Neural cell (in vitro differentiated cells): Measurements from ENCODE around the gene WDR44. TPM values are rescaled to one million over a fixed set of nuclear protein-coding genes. Genes with fewer than 3 reads are reported as not detected.

Source experiments
- H2AFZ ChIP-seq: fragments of 200-600, 300-800 bp; sonication (generic), shearing (Covaris generic); 2 replicates; pipeline ENCODE4 v1.6.0; 2014; ENCODE audit warnings: low read depth, mild to moderate bottlenecking, antibody characterized with exemption, low read length, moderate library complexity
- H3F3A ChIP-seq: fragments of 200-600 bp; shearing (Covaris generic); 2 replicates; pipeline ENCODE4 v1.6.1; 2016; ENCODE audit warnings: mild to moderate bottlenecking, moderate library complexity, mixed read lengths, antibody characterized with exemption, low read length; ENCODE audit not compliant: insufficient read depth, poor library complexity, severe bottlenecking
- H3K27ac ChIP-seq: fragments of 200-600, 300-800 bp; sonication (generic), shearing (Covaris generic); 2 replicates; pipeline ENCODE4 v1.5.1; 2014; ENCODE audit warnings: mild to moderate bottlenecking, low read length, moderate library complexity
- H3K27me3 ChIP-seq: fragments of 300-800, 200-600 bp; sonication (generic), shearing (Covaris generic); 2 replicates; pipeline ENCODE4 v1.6.0; 2014; ENCODE audit warnings: mild to moderate bottlenecking, low read depth, low read length, moderate library complexity; ENCODE audit not compliant: insufficient read depth
- H3K36me3 ChIP-seq: fragments of 300-800, 200-600 bp; sonication (generic), shearing (Covaris generic); 2 replicates; pipeline ENCODE4 v1.5.1; 2014; ENCODE audit warnings: mild to moderate bottlenecking, antibody characterized with exemption, low read length, moderate library complexity; ENCODE audit not compliant: insufficient read depth
- H3K4me2 ChIP-seq: fragments of 300-800, 200-600 bp; sonication (generic), shearing (Covaris generic); 2 replicates; pipeline ENCODE4 v1.6.0; 2014; ENCODE audit warnings: mild to moderate bottlenecking, low read length
- H3K4me3 ChIP-seq: fragments of 300-800, 200-600 bp; sonication (generic), shearing (Covaris generic); 2 replicates; pipeline ENCODE4 v1.5.1; 2014; ENCODE audit warnings: mild to moderate bottlenecking, low read length, moderate library complexity
- H3K79me2 ChIP-seq: fragments of 200-600 bp; shearing (Covaris generic); replicated peaks from 2 replicates; pipeline ENCODE4 v1.6.0; 2014; ENCODE audit warnings: mild to moderate bottlenecking, low read length, moderate library complexity; ENCODE audit not compliant: insufficient read depth
- H3K9ac ChIP-seq: fragments of 300-800, 200-600 bp; sonication (generic), shearing (Covaris generic); 2 replicates; pipeline ENCODE4 v1.6.1; 2016; ENCODE audit warnings: mild to moderate bottlenecking, low read length, mixed read lengths
- H3K9me2 ChIP-seq: fragments of 200-600 bp; shearing (Covaris generic); 2 replicates; pipeline ENCODE4 v1.6.1; 2016; ENCODE audit warnings: mild to moderate bottlenecking, low read length, mixed read lengths; ENCODE audit not compliant: insufficient read depth
- H3K9me3 ChIP-seq: fragments of 200-600, 300-800 bp; sonication (generic), shearing (Covaris generic); 2 replicates; pipeline ENCODE4 v1.6.1; 2016; ENCODE audit warnings: mild to moderate bottlenecking, mixed run types, low read length, moderate library complexity, mixed read lengths
- H4K20me1 ChIP-seq: fragments of 200-600 bp; shearing (Covaris generic); 2 replicates; pipeline ENCODE4 v1.6.1; 2016; ENCODE audit warnings: mild to moderate bottlenecking, mixed run types; ENCODE audit not compliant: insufficient read depth
- CTCF ChIP-seq: fragments of 450-650 bp; IDR thresholded peaks from 2 replicates; pipeline ENCODE4 v1.5.1; 2014; ENCODE audit warnings: antibody characterized with exemption, mild to moderate bottlenecking, moderate library complexity; ENCODE audit not compliant: poor library complexity, severe bottlenecking
- EP300 ChIP-seq: fragments of 450-650 bp; conservative IDR thresholded peaks from 2 replicates; pipeline ENCODE4 v1.6.1; 2014; ENCODE audit warnings: antibody characterized with exemption, mild to moderate bottlenecking, moderate library complexity; ENCODE audit not compliant: poor library complexity, severe bottlenecking
- EZH2 ChIP-seq: fragments of 200-600, 300-800 bp; shearing (Covaris generic), sonication (generic); IDR thresholded peaks from 2 replicates; pipeline ENCODE4 v1.6.1; 2014; ENCODE audit warnings: antibody characterized with exemption, low read length, borderline replicate concordance, mild to moderate bottlenecking; ENCODE audit not compliant: insufficient read depth, poor library complexity, severe bottlenecking
- MXI1 ChIP-seq: fragments of 450-650 bp; conservative IDR thresholded peaks from 2 replicates; pipeline ENCODE4 v1.6.1; 2014; ENCODE audit warnings: antibody characterized with exemption, mild to moderate bottlenecking; ENCODE audit not compliant: poor library complexity, severe bottlenecking
- POLR2AphosphoS5 ChIP-seq: IDR thresholded peaks from 2 replicates; pipeline ENCODE4 v1.6.1; 2012
- RAD21 ChIP-seq: fragments of 450-650 bp; conservative IDR thresholded peaks from 2 replicates; pipeline ENCODE4 v1.6.1; 2014; ENCODE audit warnings: antibody characterized with exemption, mild to moderate bottlenecking, moderate library complexity
- SMC3 ChIP-seq: fragments of 450-650 bp; conservative IDR thresholded peaks from 2 replicates; pipeline ENCODE4 v1.6.1; 2014; ENCODE audit warnings: antibody characterized with exemption, mild to moderate bottlenecking, moderate library complexity; ENCODE audit not compliant: poor library complexity
- TAF1 ChIP-seq: IDR thresholded peaks from 2 replicates; pipeline ENCODE4 v1.6.1; 2012; ENCODE audit warnings: low read depth
- polyA plus RNA-seq: library from polyadenylated mRNA; depleted of rRNA; stranded (reverse); fragments of >200 nt; gene quantifications from 2 replicates; pipeline ENCODE4 v1.2.3, GENCODE V29; 2014
- TF ChIP-seq, protein P1 (sequence below): IDR thresholded peaks from 2 replicates; pipeline ENCODE4 v1.6.1; 2012; ENCODE audit warnings: borderline replicate concordance

WDR44 gene
- polyA plus RNA-seq, 1 donor from 2014 or later: 19.3 TPM

DNA sequence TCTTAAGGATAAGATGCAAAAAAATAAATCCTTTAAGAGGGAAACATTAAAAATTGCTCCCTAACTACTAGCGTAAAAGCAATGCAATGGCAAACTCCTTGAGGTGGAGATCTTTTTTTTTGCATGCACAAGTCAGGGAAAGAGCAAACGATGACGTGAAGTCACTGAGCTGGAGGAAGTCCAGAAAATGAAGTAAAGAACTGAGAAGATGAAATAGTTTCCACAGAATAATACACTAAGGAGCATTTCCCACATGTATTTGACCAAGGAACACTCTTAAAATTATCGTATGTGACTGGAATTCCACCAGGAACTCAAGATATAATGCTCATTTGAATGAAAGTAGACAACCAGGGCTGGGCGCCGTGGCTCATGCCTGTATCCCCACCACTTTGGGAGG is 128.7 kb downstream of the WDR44 start:
- Histone ChIP-seq H3K36me3 (no peaks in the 10 kb centered on the region), H3K4me3 (no peak overlapping the region), H3K27ac (no peak overlapping the region), H3K9me2 (no peaks in the 10 kb centered on the region), H3K4me2 (no peak overlapping the region), H3K79me2 (no peaks in the 10 kb centered on the region), H3K9ac (no peak overlapping the region), H3K27me3 (no peaks in the 10 kb centered on the region), H3F3A (no peaks in the 10 kb centered on the region), H2AFZ (no peak overlapping the region), H3K9me3 (no peaks in the 10 kb centered on the region), H4K20me1 (no peaks in the 10 kb centered on the region)
- TF ChIP-seq, protein P1, sequence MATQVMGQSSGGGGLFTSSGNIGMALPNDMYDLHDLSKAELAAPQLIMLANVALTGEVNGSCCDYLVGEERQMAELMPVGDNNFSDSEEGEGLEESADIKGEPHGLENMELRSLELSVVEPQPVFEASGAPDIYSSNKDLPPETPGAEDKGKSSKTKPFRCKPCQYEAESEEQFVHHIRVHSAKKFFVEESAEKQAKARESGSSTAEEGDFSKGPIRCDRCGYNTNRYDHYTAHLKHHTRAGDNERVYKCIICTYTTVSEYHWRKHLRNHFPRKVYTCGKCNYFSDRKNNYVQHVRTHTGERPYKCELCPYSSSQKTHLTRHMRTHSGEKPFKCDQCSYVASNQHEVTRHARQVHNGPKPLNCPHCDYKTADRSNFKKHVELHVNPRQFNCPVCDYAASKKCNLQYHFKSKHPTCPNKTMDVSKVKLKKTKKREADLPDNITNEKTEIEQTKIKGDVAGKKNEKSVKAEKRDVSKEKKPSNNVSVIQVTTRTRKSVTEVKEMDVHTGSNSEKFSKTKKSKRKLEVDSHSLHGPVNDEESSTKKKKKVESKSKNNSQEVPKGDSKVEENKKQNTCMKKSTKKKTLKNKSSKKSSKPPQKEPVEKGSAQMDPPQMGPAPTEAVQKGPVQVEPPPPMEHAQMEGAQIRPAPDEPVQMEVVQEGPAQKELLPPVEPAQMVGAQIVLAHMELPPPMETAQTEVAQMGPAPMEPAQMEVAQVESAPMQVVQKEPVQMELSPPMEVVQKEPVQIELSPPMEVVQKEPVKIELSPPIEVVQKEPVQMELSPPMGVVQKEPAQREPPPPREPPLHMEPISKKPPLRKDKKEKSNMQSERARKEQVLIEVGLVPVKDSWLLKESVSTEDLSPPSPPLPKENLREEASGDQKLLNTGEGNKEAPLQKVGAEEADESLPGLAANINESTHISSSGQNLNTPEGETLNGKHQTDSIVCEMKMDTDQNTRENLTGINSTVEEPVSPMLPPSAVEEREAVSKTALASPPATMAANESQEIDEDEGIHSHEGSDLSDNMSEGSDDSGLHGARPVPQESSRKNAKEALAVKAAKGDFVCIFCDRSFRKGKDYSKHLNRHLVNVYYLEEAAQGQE: no peak
- TF ChIP-seq CTCF (no peak), RAD21 (no peak), EP300 (no peak), SMC3 (no peak), EZH2 (no peak), MXI1 (no peak)

- no peak overlapping the region for H3K27ac ChIP-seq
- no peaks in the 10 kb centered on the region for H3K27me3 ChIP-seq
- H3K79me2 ChIP-seq: no peaks in the 10 kb centered on the region
- no peak overlapping the region for H2AFZ ChIP-seq
- no peaks in the 10 kb centered on the region for H3K36me3 ChIP-seq
- no peaks in the 10 kb centered on the region for H3K9me2 ChIP-seq
- no peak overlapping the region for H3K9ac ChIP-seq
- H3F3A ChIP-seq: no peaks in the 10 kb centered on the region
- no peak overlapping the region for H3K4me2 ChIP-seq
- H3K4me3 ChIP-seq: no peak overlapping the region
- TF ChIP-seq TAF1 (no peak), CTCF (no peak), POLR2AphosphoS5 (no peak), RAD21 (no peak), EP300 (no peak), EZH2 (no peak), SMC3 (no peak), MXI1 (no peak)
- TF ChIP-seq, protein P1: no peak
- no peaks in the 10 kb centered on the region for H3K9me3 ChIP-seq
- no peaks in the 10 kb centered on the region for H4K20me1 ChIP-seq
Observed at GRCh38 chrX:118475903-118476302, 130.0 kb downstream of the WDR44 start.
